ENCODE measurements around the gene MAOA.
"Not testable (repeated sequence)": the region's sequence is repeated elsewhere in the genome, so short reads cannot be mapped to it uniquely, and the experiment has no call there.

MAOA gene

DNA sequence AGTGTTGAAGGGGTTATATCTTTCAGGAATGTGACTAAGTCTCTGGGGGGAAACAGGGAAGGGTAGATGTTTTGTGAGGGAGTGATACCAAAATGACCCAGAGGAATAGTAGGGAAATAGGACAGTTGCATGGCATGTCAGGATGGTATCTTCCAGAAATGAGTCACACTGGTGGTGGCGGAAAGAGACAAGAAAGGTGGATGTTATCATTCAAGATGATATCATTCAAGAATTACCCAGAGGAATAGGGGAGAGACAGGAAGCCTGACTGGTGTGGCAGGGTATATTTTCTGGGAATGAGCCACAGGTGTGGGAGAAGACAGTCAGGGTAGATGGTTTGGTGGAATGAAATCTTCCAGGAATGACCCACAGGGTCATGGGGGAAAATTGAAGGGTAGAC, 61.1 kb downstream of the MAOA start:
- no peak for DNase-seq (ENCODE audit: low read depth in 2 of 2)

DNA sequence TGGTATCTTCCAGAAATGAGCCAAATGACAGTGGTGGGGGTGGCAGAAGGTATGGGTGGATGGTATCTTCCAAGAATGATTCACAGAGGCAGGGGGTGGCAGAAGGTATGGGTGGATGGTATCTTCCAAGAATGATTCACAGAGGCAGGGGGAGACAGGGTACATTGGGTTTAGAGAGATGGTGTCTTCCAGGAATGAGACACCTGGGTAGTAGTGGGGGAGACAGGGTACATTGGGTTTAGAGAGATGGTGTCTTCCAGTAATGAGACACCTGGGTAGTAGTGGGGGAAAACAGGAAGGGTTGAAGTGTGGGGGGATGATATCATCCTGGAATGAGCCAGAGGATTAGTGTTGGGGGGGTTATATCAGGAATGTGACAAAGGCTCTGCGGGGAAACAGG, 62.0 kb downstream of the MAOA start:
- DNase-seq (ENCODE audit: low read depth in 2 of 2) = no peak

DNA sequence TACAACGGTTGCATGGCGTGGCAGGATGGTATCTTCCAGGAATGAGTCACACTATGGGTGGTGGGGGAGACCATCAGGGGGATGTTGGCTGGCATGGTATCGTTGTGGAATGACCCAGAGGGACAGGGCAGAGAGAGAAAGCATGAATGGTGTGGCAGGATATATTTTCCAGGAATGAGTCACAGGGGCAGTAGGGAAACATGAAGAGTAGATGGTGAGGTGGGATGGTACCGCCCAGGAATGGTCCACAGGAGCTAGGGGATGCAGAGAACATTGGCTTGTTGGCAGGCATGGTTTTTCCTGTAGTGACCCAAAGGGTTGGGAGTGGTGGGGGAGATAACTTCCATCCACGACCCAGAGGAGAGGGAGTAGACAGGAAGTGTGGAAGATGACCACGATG, 62.4 kb downstream of the MAOA start:
- no peak for DNase-seq (ENCODE audit: low read depth in 2 of 2)

DNA sequence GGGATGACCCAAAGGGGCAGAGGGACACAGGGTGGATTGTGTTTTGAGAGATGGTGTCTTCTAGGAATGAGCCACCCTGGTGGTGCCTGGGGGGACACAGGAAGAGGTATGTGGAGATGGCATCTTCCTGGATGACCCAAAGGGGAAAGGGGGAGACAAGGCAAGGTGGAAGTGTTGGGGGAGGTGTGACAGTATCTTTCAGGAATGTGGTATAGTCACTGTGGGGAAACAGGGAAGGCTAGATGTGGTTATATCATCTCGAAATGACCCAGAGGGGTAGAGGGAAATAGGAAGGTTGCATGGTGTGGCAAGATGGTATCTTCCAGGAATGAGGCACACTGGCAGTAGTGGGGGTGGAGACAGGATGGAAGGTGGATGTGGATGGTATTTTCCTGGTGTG, 62.9 kb downstream of the MAOA start:
- DNase-seq (ENCODE audit: low read depth in 2 of 2) = no peak

DNA sequence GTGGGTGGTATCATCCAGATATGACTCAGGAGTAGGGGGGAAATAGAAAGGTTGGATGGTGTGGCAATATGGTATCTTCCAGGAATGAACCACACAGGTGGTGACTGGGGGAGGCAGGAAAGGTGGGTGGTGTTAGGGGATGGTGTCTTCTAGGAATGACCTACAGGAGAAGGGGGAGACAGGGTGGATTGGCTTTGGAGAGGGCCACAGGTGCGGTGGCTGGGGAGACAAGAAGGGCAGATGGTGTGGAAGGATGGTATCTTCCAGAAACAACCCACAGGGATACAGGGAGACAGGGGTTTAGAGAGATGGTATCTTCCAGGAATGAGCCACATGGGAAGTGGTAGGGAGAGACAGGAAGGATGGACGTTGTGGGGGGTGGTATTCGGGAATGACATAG, 64.0 kb downstream of the MAOA start:
- no peak for DNase-seq (ENCODE audit: low read depth in 2 of 2)

DNA sequence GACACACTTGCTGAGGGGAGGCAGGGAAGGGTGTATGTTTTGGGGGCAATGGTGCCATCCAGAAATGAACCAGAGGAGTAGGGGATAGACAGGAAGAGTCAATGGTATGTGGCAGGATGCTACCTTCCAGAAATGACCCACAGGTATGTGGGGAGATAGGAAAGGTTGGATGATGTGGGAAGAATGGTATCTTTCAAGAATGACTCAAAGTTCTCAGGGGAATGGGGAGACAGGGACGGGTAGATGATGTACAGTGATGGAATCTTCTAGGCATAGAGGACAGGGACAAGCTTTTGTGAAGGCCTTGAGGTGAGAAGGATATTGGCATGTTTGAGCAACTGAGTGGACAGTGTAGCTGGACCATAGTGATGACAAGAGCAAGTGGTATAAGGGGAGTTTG, 64.9 kb downstream of the MAOA start:
- no peak for DNase-seq (ENCODE audit: low read depth in 2 of 2)

DNA sequence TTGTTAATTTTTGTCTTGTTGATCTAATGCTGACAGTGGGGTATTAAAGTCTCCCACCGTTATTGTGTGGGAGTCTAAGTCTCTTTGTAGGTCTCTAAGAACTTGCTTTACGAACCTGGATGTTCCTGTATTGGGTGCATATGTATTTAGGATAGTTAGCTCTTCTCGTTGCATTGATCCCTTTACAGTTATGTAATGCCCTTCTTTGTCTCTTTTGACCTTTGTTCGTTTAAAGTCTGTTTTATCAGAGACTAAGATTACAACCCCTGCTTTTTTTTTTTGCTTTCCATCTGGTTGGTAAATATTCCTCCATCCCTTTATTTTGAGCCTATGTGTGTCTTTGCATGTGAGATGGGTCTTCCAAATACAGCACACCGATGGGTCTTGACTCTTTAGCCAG, 69.1 kb downstream of the MAOA start:
- not testable (repeated sequence) for DNase-seq (ENCODE audit: low read depth in 2 of 2)

DNA sequence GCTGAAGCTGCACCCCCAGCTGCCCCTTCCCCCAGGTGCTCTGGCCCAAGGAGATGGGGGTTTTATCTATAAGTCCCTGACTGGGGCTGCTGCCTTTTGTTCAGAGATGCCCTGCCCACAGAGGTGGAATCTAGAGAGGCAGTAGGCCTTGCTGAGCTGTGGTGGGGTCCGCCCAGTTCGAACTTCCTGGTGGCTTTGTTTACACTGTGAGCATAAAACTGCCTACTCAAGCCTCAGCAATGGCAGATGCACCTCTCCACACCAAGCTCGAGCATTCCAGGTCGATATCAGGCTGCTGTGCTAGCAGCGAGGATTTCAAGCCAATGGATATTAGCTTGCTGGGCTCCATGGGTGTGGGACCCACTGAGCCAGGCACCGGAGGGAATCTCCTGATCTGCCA, 71.2 kb downstream of the MAOA start:
- not testable (repeated sequence) for DNase-seq (ENCODE audit: low read depth in 2 of 2)

DNA sequence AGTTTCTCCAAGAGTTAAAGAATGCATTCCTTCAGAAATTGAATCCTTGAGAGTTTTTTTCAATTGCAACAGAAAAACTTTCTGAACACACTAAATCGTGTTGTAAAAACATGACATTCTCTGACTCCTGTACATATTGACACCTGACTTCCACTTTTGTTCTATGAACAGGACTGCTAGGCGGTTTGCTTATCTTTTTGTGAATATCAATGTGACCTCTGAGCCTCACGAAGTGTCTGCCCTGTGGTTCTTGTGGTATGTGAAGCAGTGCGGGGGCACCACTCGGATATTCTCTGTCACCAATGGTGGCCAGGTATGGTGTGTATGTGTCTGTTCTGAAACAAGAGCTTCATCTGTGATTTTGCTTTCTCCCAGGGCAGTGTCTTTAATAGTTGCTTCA, 71.9 kb downstream of the MAOA start:
- DNase-seq (ENCODE audit: low read depth in 2 of 2) = no peak

DNA sequence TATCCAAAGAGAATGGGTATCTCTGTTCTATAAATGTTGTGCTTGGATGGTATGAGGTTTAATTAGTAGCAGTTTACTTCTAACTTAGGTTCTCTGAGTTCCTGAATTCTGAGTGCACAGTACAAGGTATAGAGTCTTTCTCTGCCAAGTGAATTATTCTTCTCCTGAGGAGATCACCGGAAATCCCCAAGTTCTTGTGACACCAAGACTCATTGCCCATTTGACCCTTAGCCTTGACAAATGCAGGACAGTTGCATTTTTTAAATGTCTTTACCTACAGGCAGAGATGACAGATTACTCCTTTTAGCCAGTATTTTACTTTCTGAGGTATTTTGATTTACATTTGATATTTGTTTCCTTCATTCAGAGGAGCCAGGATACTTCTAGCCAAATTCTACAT, 72.9 kb downstream of the MAOA start:
- no peak for DNase-seq (ENCODE audit: low read depth in 2 of 2)

DNA sequence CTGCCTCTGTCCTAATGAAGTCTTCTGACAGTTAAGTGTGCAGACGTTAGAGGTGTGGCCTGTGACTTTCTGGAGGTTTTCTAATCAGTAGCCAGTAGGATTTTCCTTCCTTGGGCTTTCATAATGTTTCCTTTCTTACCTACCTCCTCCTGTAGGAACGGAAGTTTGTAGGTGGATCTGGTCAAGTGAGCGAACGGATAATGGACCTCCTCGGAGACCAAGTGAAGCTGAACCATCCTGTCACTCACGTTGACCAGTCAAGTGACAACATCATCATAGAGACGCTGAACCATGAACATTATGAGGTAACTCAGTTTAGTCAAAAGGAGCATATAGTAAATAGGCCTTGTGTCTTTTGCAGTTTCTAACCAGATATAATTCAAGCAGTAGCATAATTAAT, 75.0 kb downstream of the MAOA start:
- no peak for DNase-seq (ENCODE audit: low read depth in 2 of 2)

DNA sequence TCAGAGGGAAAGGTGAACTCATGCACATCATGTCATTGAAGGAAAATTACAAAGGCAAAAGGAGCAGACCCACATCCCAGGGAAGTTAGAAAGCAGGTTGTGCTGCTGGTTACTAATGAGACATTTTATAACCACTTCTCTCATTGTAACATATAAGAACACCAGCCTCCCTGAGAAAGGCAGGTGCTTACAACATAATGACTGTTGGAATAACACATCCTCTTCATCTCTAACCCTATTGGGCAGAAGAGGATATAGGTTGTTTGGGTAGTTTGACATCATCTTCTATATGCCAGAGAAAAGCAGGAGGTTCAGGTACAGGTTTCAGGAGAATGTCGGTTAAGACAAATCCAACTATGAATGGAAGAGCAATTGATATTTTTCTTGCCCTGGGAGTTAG, 77.6 kb downstream of the MAOA start:
- no peak for DNase-seq (ENCODE audit: low read depth in 2 of 2)

DNA sequence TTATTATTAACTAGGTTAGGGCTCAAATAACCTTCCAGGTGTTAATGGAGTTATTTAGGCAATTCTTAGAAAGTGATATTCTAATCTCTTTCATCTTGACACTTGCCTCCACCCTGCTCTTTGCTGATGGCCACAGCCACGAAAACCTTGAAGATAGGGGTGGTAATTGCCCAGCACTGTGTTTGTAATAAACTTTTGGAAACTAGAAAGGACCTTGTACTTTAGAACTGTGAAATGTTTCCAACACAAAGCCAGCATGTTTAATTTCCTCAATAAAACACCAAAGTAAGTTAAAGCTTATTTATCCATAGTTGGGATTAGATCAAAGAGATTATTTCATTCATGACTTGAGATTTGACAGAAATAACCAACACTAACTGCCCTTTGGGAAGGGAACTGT, 78.3 kb downstream of the MAOA start:
- no peak for DNase-seq (ENCODE audit: low read depth in 2 of 2)

DNA sequence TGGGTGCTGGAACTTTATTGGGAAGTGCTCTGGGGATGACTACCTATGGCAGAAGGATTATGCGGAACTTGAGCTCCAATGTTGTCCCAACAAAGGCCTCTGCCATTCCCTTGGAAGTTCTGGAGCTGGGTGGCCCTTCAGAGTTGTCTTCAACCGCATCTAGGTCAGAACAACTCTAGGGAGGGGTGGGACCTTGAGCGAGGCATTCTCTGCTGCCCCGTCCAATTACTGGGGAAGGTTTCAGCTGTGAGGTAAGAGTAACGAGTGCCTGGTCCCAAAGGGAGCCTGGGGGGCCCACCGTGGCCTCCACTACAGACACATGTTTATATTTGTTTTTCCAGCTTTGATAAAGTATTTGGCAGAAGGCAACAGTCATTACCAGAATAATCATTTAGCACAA, 79.4 kb downstream of the MAOA start:
- DNase-seq (ENCODE audit: low read depth in 2 of 2) = no peak

DNA sequence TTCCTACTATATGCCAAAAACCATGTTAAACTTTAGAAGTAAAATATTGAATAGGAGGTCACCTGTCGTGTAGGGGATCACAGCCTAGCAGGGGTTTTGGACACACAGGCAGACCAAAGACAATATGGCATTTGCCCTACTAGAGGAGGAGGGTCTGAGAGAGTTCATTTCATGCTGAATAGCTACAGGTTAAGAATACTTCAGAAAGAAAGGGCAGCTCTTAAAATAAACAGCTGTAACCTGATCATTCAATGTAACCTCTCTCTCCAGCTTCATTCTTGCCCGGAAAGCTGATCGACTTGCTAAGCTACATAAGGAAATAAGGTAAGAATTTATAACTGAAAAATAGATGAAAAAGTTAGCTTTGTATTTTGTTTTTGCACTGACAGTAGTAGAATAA, 79.9 kb downstream of the MAOA start:
- no peak for DNase-seq (ENCODE audit: low read depth in 2 of 2)

DNA sequence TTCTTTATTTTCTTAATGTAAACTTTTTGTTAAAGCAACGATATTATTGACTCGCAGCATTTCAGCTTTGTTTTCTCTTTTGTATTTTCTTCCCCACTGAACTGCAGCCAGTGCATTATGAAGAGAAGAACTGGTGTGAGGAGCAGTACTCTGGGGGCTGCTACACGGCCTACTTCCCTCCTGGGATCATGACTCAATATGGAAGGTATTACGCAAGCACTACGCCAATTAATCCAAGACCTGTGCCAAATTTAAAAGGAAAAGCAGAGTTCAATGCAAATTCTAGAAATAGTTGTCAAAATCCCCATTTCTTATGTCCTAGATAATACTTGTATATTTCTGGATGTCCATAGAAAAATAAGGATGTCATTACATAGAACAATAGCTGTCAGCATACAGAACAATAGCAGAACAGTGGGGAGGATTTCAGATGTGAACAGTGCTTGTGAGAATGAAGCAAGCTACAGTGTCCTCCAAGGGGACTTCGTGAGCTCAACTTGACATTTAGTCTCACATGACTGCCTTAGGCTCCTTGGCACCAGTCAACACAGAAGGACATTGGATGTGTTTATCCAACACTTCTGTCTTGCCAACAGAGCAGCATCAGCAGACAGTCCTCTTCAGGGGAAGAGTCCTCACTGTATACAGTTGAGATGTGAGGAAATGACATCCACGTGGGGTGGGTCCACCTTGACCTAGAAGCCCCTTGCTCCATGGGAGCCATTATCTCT, 85.9 kb downstream of the MAOA start:
- peak in 1 of 2 experiments; percentile 4 for DNase-seq (ENCODE audit: low read depth in 2 of 2)

DNA sequence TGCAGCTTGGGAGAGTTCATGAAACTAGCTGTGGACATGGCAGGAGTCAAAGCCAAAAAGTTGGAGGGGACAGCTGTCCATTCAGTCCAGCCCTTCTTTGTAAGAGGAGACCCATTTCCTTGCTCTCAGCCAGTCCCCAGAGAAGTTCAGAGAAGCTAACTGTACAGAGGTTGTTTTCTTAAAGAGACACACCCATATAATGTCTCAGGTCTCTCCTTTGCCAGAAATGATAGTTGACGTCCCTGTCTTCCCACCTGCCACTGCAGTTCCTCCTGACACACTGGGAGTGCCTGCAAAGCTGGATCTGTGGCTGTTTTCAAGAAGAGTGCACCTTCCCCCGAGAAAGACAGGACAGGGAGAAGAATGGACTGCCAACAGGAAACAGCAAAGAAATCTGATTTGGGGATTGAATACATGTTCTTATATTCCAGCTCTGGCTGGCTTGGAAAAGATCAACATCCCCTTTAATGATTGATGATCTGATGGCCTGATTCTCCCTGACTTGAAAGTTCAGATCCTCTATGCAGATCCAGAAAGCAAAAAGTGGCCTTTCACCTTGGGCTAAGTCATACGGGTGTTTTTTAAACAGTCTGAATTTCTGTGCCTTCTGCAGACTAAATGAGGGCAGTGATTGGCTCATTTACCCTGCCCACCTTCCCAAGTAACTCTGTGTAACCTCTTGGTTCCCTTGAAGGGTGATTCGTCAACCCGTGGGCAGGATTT, 87.2 kb downstream of the MAOA start:
- DNase-seq (ENCODE audit: low read depth in 2 of 2) = no peak

DNA sequence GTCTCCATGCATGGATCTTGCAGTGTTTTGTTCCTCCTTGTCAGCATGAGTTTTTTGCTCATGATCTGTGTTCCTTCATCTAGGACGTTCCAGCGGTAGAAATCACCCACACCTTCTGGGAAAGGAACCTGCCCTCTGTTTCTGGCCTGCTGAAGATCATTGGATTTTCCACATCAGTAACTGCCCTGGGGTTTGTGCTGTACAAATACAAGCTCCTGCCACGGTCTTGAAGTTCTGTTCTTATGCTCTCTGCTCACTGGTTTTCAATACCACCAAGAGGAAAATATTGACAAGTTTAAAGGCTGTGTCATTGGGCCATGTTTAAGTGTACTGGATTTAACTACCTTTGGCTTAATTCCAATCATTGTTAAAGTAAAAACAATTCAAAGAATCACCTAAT, 88.2 kb downstream of the MAOA start:
- DNase-seq (ENCODE audit: low read depth in 2 of 2) = no peak

DNA sequence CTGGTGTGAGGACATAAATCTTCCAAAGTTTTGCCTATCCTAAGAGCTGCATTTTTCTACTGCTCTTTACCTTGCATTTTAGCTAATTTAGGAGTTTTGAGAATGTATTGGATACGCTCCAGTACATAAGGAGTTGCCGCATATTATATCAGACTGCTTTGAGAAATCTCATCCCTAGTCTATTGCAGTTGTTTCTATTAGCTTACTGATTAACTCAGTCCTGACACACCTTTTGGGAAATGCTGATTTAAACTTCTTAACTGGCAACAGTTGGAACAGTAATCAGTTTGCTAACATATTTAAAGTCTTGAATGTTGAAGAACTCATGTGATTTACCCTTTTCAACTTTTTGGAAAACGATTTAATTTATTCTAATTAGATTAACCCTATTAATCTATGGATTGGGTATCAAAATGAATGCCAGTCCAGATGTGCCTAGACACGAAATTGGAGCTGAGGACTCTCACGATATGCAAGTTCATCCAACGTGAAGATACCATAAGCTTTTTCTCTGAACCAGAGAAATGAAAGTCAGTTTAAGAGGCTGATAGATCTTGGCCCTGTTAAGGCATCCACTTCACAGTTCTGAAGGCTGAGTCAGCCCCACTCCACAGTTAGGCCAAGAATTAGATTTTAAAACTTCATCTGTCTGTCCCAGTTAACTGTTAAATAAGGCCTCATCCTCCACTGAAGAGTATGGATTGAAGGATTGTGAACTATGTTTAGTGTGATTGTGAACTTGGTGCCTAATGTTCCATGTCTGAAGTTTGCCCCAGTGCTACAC, 90.0 kb downstream of the MAOA start:
- DNase-seq (ENCODE audit: low read depth in 2 of 2) = no peak

DNA sequence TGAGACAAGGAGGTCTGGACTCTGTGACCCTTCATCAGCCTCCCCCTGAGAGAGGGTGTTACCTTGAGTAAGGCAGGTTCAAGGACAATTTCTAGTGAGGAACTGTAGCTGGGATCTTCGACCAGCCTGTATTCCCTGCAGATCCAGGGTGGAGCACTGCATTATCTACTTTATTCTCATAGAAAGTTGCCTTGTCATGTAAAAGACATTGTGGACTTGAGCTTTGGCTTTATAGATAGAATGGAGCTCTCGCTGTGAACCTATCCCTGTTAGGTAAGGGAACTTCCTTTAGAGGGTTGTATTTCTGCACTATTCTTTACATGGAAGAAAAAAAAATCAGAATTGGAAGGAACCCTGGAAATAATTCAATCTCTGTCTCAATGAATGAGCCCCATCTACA, 91.4 kb downstream of the MAOA start:
- no peak for DNase-seq (ENCODE audit: low read depth in 2 of 2)

DNA sequence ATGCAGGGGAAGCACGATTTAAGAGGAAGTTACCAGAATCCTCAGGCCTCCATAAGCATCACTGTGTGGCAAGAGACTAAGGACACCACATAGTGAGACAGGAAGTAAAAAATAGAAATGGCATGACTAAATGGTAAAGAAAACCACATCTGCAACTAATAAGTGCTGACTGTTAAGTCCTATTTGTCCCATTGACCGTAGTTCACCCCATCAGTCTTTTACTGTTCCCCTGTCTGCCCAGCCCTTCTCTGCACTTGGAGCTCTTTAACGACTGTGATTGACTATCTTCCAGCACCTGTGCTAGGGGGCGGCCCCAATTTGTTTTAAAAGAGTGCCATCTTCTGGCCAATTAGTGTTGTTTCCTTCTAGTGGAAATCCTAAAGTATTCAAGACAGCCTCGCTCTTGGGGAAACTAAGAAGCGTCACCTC, 94.2 kb downstream of the MAOA start:
- DNase-seq (ENCODE audit: low read depth in 2 of 2) = peak in 1 of 2 experiments; percentile 4

DNA sequence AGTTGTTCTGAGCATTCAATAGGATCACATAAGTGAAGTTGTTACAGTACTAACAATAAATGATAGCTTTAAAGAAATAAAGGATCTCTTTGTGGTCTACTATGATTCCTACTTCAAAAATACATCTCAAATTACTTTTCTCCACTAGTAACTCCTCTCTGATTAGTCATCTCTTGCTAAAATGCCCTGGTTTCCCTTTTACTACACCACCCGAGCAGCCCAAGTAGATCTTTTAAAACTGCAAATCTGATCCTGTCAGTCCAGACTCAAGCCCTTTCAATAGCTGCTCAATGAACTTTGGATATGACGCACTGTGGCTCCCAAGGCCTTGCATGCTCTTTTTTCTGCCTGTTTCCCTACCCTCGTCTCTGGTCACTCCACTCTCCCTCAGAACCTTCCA, 97.5 kb downstream of the MAOA start:
- DNase-seq (ENCODE audit: low read depth in 2 of 2) = no peak

DNA sequence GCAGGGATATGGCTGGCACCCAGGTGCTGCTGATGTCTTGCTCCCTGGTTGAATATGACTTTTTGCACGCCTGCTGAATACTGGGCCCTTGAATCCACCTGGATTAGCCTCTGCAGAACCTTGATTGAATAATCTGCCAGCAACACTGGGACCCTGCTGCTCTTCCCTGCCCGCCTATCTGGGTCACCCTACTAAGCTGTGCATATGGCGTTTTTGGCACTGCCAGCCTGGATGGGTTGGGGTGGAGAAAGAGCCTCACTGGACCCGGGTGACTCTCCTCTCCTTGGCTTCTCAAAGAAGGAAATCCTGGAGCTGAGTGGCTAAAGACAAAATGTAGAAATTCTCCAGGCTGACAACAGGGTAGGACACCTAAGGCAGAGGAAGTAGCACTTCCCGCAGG, 100.0 kb downstream of the MAOA start:
- DNase-seq (ENCODE audit: low read depth in 2 of 2) = no peak
